ENCODE results near the gene PPIH. TPM values are rescaled to one million over a fixed set of nuclear protein-coding genes. Genes with fewer than 3 reads are reported as not detected.

PPIH gene
- total and polyA plus RNA-seq, 2 of the 13 experiments (the other 11 are each of a cell fraction or from before 2014, with no cell fraction given) = 29.9 to 72.6 TPM

GRCh38 chr1:42720868-42721267 is 62.6 kb downstream of the PPIH start (continued):
- TF ChIP-seq, protein P1, sequence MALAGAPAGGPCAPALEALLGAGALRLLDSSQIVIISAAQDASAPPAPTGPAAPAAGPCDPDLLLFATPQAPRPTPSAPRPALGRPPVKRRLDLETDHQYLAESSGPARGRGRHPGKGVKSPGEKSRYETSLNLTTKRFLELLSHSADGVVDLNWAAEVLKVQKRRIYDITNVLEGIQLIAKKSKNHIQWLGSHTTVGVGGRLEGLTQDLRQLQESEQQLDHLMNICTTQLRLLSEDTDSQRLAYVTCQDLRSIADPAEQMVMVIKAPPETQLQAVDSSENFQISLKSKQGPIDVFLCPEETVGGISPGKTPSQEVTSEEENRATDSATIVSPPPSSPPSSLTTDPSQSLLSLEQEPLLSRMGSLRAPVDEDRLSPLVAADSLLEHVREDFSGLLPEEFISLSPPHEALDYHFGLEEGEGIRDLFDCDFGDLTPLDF (CRISPR knock-in tag; IDR thresholded peaks at IDR 0.05) = no peak
- TF ChIP-seq TIGD3 (CRISPR knock-in tag; IDR thresholded peaks at IDR 0.05; ENCODE audit: borderline replicate concordance) = no peak
- TF ChIP-seq ZNF761 (CRISPR knock-in tag; conservative IDR thresholded peaks at IDR 0.05) = peak; percentile 77; the same call in 1 of the 2 replicates
- TF ChIP-seq BCL6 (CRISPR knock-in tag; IDR thresholded peaks at IDR 0.05) = no peak
- TF ChIP-seq ZNF350 (CRISPR knock-in tag; IDR thresholded peaks at IDR 0.05; ENCODE audit: borderline replicate concordance, low read depth) = no peak
- TF ChIP-seq, protein P2, sequence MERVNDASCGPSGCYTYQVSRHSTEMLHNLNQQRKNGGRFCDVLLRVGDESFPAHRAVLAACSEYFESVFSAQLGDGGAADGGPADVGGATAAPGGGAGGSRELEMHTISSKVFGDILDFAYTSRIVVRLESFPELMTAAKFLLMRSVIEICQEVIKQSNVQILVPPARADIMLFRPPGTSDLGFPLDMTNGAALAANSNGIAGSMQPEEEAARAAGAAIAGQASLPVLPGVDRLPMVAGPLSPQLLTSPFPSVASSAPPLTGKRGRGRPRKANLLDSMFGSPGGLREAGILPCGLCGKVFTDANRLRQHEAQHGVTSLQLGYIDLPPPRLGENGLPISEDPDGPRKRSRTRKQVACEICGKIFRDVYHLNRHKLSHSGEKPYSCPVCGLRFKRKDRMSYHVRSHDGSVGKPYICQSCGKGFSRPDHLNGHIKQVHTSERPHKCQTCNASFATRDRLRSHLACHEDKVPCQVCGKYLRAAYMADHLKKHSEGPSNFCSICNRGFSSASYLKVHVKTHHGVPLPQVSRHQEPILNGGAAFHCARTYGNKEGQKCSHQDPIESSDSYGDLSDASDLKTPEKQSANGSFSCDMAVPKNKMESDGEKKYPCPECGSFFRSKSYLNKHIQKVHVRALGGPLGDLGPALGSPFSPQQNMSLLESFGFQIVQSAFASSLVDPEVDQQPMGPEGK (CRISPR knock-in tag; IDR thresholded peaks at IDR 0.05) = 0 out of 2 replicates have a peak, but pooled peaks have one; percentile 9
- no peak for TF ChIP-seq ZBTB7B (CRISPR knock-in tag; IDR thresholded peaks at IDR 0.05)
- no peak for TF ChIP-seq ZNF30 (CRISPR knock-in tag; IDR thresholded peaks at IDR 0.05)
- no peak for TF ChIP-seq ARNT2 (CRISPR knock-in tag; IDR thresholded peaks at IDR 0.05; ENCODE audit: low read depth)
- no peak for TF ChIP-seq ZNF24 (IDR thresholded peaks at IDR 0.05)
- 0 out of 2 replicates have a peak, but pooled peaks have one; percentile 40 for TF ChIP-seq ZMYM4 (CRISPR knock-in tag; IDR thresholded peaks at IDR 0.05)
- TF ChIP-seq ARID2 (CRISPR knock-in tag; IDR thresholded peaks at IDR 0.05; ENCODE audit: borderline replicate concordance) = no peak
- TF ChIP-seq, protein P3, sequence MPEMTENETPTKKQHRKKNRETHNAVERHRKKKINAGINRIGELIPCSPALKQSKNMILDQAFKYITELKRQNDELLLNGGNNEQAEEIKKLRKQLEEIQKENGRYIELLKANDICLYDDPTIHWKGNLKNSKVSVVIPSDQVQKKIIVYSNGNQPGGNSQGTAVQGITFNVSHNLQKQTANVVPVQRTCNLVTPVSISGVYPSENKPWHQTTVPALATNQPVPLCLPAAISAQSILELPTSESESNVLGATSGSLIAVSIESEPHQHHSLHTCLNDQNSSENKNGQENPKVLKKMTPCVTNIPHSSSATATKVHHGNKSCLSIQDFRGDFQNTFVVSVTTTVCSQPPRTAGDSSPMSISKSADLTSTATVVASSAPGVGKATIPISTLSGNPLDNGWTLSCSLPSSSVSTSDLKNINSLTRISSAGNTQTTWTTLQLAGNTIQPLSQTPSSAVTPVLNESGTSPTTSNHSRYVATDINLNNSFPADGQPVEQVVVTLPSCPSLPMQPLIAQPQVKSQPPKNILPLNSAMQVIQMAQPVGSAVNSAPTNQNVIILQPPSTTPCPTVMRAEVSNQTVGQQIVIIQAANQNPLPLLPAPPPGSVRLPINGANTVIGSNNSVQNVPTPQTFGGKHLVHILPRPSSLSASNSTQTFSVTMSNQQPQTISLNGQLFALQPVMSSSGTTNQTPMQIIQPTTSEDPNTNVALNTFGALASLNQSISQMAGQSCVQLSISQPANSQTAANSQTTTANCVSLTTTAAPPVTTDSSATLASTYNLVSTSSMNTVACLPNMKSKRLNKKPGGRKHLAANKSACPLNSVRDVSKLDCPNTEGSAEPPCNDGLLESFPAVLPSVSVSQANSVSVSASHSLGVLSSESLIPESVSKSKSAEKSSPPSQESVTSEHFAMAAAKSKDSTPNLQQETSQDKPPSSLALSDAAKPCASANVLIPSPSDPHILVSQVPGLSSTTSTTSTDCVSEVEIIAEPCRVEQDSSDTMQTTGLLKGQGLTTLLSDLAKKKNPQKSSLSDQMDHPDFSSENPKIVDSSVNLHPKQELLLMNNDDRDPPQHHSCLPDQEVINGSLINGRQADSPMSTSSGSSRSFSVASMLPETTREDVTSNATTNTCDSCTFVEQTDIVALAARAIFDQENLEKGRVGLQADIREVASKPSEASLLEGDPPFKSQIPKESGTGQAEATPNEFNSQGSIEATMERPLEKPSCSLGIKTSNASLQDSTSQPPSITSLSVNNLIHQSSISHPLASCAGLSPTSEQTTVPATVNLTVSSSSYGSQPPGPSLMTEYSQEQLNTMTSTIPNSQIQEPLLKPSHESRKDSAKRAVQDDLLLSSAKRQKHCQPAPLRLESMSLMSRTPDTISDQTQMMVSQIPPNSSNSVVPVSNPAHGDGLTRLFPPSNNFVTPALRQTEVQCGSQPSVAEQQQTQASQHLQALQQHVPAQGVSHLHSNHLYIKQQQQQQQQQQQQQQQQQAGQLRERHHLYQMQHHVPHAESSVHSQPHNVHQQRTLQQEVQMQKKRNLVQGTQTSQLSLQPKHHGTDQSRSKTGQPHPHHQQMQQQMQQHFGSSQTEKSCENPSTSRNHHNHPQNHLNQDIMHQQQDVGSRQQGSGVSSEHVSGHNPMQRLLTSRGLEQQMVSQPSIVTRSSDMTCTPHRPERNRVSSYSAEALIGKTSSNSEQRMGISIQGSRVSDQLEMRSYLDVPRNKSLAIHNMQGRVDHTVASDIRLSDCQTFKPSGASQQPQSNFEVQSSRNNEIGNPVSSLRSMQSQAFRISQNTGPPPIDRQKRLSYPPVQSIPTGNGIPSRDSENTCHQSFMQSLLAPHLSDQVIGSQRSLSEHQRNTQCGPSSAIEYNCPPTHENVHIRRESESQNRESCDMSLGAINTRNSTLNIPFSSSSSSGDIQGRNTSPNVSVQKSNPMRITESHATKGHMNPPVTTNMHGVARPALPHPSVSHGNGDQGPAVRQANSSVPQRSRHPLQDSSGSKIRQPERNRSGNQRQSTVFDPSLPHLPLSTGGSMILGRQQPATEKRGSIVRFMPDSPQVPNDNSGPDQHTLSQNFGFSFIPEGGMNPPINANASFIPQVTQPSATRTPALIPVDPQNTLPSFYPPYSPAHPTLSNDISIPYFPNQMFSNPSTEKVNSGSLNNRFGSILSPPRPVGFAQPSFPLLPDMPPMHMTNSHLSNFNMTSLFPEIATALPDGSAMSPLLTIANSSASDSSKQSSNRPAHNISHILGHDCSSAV (CRISPR knock-in tag; IDR thresholded peaks at IDR 0.05; ENCODE audit: borderline replicate concordance) = no peak
- TF ChIP-seq ZNF570 (CRISPR knock-in tag; IDR thresholded peaks at IDR 0.05; ENCODE audit: borderline replicate concordance) = no peak
- TF ChIP-seq ZNF710 (CRISPR knock-in tag; IDR thresholded peaks at IDR 0.05; ENCODE audit: borderline replicate concordance) = no peak
